ENCODE measurements around the gene KIFC3. TPM values are rescaled to one million over a fixed set of nuclear protein-coding genes. Genes with fewer than 3 reads are reported as not detected.
A peak's percentile ranks its signal among the peaks of the same experiment; 100 is the strongest.

The KIFC3 gene
- total and polyA plus RNA-seq, 2 of the 13 experiments (the other 11 are each of a cell fraction or from before 2014, with no cell fraction given), result 42.1 to 45.3 TPM

DNA sequence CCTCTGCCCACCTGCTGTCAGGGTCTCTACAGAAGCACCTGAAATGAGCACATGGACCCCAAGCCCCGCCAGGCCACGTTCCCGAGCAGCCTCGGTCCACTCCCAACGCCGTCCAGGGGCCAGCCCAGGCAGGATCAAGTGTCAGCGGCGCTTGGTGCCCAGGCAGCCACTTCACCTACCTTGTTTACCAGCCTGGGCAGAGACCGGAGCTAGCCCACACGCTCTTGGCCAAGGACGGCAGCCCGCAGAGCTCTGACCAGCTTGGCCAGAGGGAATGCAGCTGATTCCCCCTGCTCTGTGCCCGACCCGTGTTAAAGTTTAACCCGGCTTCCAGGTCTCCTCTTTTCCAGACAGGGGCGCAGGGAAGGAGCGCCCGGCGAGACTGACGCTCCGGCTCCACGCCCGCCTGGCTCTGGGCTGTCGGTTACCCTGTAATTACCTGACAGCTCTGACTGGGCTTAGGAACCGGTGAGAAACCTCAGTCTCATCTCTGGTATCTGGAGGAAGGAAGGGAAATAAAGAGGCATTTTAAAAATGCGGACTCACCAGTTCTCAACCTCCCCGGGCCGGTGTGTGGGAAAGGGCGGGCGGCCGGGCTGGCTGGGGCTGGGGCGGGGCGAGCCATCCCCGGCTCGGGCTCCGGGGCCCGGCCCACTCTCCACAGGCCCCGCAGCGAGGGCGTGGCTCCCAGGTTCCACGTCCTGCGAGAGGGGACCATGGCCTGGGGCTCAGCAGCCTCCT, 4.6 kb downstream of the KIFC3 start (continued):
- TF ChIP-seq RARG (CRISPR knock-in tag; IDR thresholded peaks at IDR 0.05; ENCODE audit: low read depth) (no peak; the same call in 1 of the 2 replicates), ZNF841 (CRISPR knock-in tag; IDR thresholded peaks at IDR 0.05; ENCODE audit: borderline replicate concordance) (no peak), RFXAP (CRISPR knock-in tag; IDR thresholded peaks at IDR 0.05; ENCODE audit: borderline replicate concordance) (0 out of 2 replicates have a peak, but pooled peaks have one; percentile 26), HHEX (CRISPR knock-in tag; IDR thresholded peaks at IDR 0.05) (no peak), REPIN1 (CRISPR knock-in tag; IDR thresholded peaks at IDR 0.05; ENCODE audit: borderline replicate concordance, low read depth) (peak; percentile 71; the same call in 1 of the 2 replicates), GATAD2A (CRISPR knock-in tag; IDR thresholded peaks at IDR 0.05) (peak; percentile 84), FUBP1 (CRISPR knock-in tag; IDR thresholded peaks at IDR 0.05; ENCODE audit: borderline replicate concordance) (no peak), ZNF619 (CRISPR knock-in tag; IDR thresholded peaks at IDR 0.05) (peak; percentile 46; the same call in 1 of the 2 replicates), ZNF550 (CRISPR knock-in tag; IDR thresholded peaks at IDR 0.05; ENCODE audit: borderline replicate concordance) (no peak; the same call in 1 of the 2 replicates), ZNF101 (CRISPR knock-in tag; IDR thresholded peaks at IDR 0.05; ENCODE audit: borderline replicate concordance, low read depth) (0 out of 2 replicates have a peak, but pooled peaks have one; percentile 78), CEBPG (CRISPR knock-in tag; IDR thresholded peaks at IDR 0.05) (no peak), PCBP1 (IDR thresholded peaks at IDR 0.05; ENCODE audit: borderline replicate concordance, low read depth, low read length) (no peak), ZNF446 (CRISPR knock-in tag; IDR thresholded peaks at IDR 0.05) (no peak), ZFP90 (CRISPR knock-in tag; IDR thresholded peaks at IDR 0.05; ENCODE audit: borderline replicate concordance) (no peak), KLF9 (CRISPR knock-in tag; IDR thresholded peaks at IDR 0.05; ENCODE audit: low read depth) (peak; percentile 28; the same call in 1 of the 2 replicates), ZNF761 (CRISPR knock-in tag; conservative IDR thresholded peaks at IDR 0.05) (0 out of 2 replicates have a peak, but pooled peaks have one; percentile 16), ATAD3A (CRISPR knock-in tag; IDR thresholded peaks at IDR 0.05) (no peak), ZNF335 (CRISPR knock-in tag; IDR thresholded peaks at IDR 0.05) (peak; percentile 76; the same call in 1 of the 2 replicates)
- TF ChIP-seq, protein P1, sequence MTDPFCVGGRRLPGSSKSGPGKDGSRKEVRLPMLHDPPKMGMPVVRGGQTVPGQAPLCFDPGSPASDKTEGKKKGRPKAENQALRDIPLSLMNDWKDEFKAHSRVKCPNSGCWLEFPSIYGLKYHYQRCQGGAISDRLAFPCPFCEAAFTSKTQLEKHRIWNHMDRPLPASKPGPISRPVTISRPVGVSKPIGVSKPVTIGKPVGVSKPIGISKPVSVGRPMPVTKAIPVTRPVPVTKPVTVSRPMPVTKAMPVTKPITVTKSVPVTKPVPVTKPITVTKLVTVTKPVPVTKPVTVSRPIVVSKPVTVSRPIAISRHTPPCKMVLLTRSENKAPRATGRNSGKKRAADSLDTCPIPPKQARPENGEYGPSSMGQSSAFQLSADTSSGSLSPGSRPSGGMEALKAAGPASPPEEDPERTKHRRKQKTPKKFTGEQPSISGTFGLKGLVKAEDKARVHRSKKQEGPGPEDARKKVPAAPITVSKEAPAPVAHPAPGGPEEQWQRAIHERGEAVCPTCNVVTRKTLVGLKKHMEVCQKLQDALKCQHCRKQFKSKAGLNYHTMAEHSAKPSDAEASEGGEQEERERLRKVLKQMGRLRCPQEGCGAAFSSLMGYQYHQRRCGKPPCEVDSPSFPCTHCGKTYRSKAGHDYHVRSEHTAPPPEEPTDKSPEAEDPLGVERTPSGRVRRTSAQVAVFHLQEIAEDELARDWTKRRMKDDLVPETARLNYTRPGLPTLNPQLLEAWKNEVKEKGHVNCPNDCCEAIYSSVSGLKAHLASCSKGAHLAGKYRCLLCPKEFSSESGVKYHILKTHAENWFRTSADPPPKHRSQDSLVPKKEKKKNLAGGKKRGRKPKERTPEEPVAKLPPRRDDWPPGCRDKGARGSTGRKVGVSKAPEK (CRISPR knock-in tag; IDR thresholded peaks at IDR 0.05; ENCODE audit: borderline replicate concordance), result no peak
- TF ChIP-seq, protein P2, sequence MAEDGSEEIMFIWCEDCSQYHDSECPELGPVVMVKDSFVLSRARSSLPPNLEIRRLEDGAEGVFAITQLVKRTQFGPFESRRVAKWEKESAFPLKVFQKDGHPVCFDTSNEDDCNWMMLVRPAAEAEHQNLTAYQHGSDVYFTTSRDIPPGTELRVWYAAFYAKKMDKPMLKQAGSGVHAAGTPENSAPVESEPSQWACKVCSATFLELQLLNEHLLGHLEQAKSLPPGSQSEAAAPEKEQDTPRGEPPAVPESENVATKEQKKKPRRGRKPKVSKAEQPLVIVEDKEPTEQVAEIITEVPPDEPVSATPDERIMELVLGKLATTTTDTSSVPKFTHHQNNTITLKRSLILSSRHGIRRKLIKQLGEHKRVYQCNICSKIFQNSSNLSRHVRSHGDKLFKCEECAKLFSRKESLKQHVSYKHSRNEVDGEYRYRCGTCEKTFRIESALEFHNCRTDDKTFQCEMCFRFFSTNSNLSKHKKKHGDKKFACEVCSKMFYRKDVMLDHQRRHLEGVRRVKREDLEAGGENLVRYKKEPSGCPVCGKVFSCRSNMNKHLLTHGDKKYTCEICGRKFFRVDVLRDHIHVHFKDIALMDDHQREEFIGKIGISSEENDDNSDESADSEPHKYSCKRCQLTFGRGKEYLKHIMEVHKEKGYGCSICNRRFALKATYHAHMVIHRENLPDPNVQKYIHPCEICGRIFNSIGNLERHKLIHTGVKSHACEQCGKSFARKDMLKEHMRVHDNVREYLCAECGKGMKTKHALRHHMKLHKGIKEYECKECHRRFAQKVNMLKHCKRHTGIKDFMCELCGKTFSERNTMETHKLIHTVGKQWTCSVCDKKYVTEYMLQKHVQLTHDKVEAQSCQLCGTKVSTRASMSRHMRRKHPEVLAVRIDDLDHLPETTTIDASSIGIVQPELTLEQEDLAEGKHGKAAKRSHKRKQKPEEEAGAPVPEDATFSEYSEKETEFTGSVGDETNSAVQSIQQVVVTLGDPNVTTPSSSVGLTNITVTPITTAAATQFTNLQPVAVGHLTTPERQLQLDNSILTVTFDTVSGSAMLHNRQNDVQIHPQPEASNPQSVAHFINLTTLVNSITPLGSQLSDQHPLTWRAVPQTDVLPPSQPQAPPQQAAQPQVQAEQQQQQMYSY (CRISPR knock-in tag; IDR thresholded peaks at IDR 0.05), result peak; percentile 66; the same call in 1 of the 2 replicates

Measured in HepG2 (cell line).